MM.1S (cell line): ENCODE data around the gene FUT4.

Experiments used
- DNase-seq: peaks from one replicate; pipeline ENCODE4 v3.0.0-alpha.2; 2015
- H2AFZ ChIP-seq: fragments of 300-600 bp; sonication (generic); 2 replicates; pipeline ENCODE4 v1.6.0; 2016; ENCODE audit warnings: antibody characterized with exemption, low read length
- H3F3A ChIP-seq: fragments of 300-600 bp; sonication (generic); 2 replicates; pipeline ENCODE4 v1.6.1; 2016; ENCODE audit warnings: mild to moderate bottlenecking, antibody characterized with exemption, low read length, moderate library complexity, mixed read lengths; ENCODE audit not compliant: insufficient read depth
- H3K27ac ChIP-seq: fragments of 300-600 bp; sonication (generic); 2 replicates; pipeline ENCODE4 v1.5.1; 2016; ENCODE audit warnings: mild to moderate bottlenecking, low read length
- H3K27me3 ChIP-seq: fragments of 300-600 bp; sonication (generic); replicated peaks from 2 replicates; pipeline ENCODE4 v1.6.0; 2016; ENCODE audit warnings: low read length; ENCODE audit not compliant: insufficient read depth
- H3K36me3 ChIP-seq: fragments of 300-600 bp; sonication (generic); replicated peaks from 2 replicates; pipeline ENCODE4 v1.6.1; 2016; ENCODE audit warnings: mild to moderate bottlenecking, low read length, mixed read lengths; ENCODE audit not compliant: insufficient read depth
- H3K4me1 ChIP-seq: fragments of 300-600 bp; sonication (generic); 2 replicates; pipeline ENCODE4 v1.6.1; 2016; ENCODE audit warnings: low read length, mixed read lengths
- H3K4me2 ChIP-seq: fragments of 300-600 bp; sonication (generic); 2 replicates; pipeline ENCODE4 v1.6.0; 2016; ENCODE audit warnings: low read depth, low read length
- H3K4me3 ChIP-seq: fragments of 300-600 bp; sonication (generic); 2 replicates; pipeline ENCODE4 v1.5.1; 2016; ENCODE audit warnings: low read length, mixed read lengths
- H3K79me2 ChIP-seq: fragments of 300-600 bp; sonication (generic); 2 replicates; pipeline ENCODE4 v1.6.1; 2016; ENCODE audit warnings: mixed run types, low read length, mixed read lengths
- H3K9ac ChIP-seq: fragments of 300-600 bp; sonication (generic); 2 replicates; pipeline ENCODE4 v1.6.1; 2016; ENCODE audit warnings: low read length, mixed read lengths
- H3K9me2 ChIP-seq: fragments of 300-600 bp; sonication (generic); replicated peaks from 2 replicates; pipeline ENCODE4 v1.6.1; 2016; ENCODE audit warnings: mild to moderate bottlenecking, low read length, mixed read lengths; ENCODE audit not compliant: insufficient read depth
- H3K9me3 ChIP-seq: fragments of 300-600 bp; sonication (generic); replicated peaks from 2 replicates; pipeline ENCODE4 v1.6.1; 2016; ENCODE audit warnings: mild to moderate bottlenecking, low read length, mixed read lengths; ENCODE audit not compliant: insufficient read depth
- H4K20me1 ChIP-seq: fragments of 300-600 bp; sonication (generic); 2 replicates; pipeline ENCODE4 v1.6.1; 2016; ENCODE audit warnings: mild to moderate bottlenecking, low read length, moderate library complexity, mixed read lengths; ENCODE audit not compliant: insufficient read depth
- CTCF ChIP-seq: fragments of 300-600 bp; sonication (generic); IDR thresholded peaks from 2 replicates; pipeline ENCODE4 v1.5.1; 2016; ENCODE audit warnings: antibody characterized with exemption, low read length, mixed read lengths
- EZH2 ChIP-seq: fragments of 300-600 bp; sonication (generic); optimal IDR thresholded peaks from 2 replicates; pipeline ENCODE3; 2017; ENCODE audit warnings: low read depth, mild to moderate bottlenecking, antibody characterized with exemption, low read length, mixed read lengths
- EZH2phosphoT487 ChIP-seq: fragments of 300-600 bp; sonication (generic); IDR thresholded peaks from 2 replicates; pipeline ENCODE4 v1.6.1; 2018; ENCODE audit warnings: antibody characterized with exemption, low read length

FUT4 gene

GRCh38 chr11:94574193-94574961, 30.7 kb downstream of the FUT4 start:
- no peaks in the 10 kb centered on the region for H3F3A ChIP-seq
- no peak overlapping the region for H3K27ac ChIP-seq
- DNase-seq, result no peak
- H3K9me2 ChIP-seq, result no peaks in the 10 kb centered on the region
- no peaks in the 10 kb centered on the region for H3K4me1 ChIP-seq
- no peak overlapping the region for H3K4me3 ChIP-seq
- no peak overlapping the region for H2AFZ ChIP-seq
- H3K79me2 ChIP-seq, result no peaks in the 10 kb centered on the region
- no peaks in the 10 kb centered on the region for H3K9me3 ChIP-seq
- TF ChIP-seq CTCF, result no peak
- TF ChIP-seq EZH2, result no peak
- TF ChIP-seq EZH2phosphoT487, result no peak
- no peak overlapping the region for H3K9ac ChIP-seq
- H3K36me3 ChIP-seq, result no peaks in the 10 kb centered on the region
- H4K20me1 ChIP-seq, result no peaks in the 10 kb centered on the region
- H3K4me2 ChIP-seq, result no peak overlapping the region
- no peaks in the 10 kb centered on the region for H3K27me3 ChIP-seq

GRCh38 chr11:94576306-94576705, 32.6 kb downstream of the FUT4 start:
- no peak for DNase-seq
- H3K4me3 ChIP-seq, result no peak overlapping the region
- H3K9me2 ChIP-seq, result no peaks in the 10 kb centered on the region
- H3K79me2 ChIP-seq, result no peaks in the 10 kb centered on the region
- no peak overlapping the region for H3K27ac ChIP-seq
- no peak overlapping the region for H3K9ac ChIP-seq
- H3K36me3 ChIP-seq, result no peaks in the 10 kb centered on the region
- no peaks in the 10 kb centered on the region for H3K27me3 ChIP-seq
- no peaks in the 10 kb centered on the region for H3F3A ChIP-seq
- H3K4me1 ChIP-seq, result no peaks in the 10 kb centered on the region
- no peaks in the 10 kb centered on the region for H3K9me3 ChIP-seq
- no peak overlapping the region for H2AFZ ChIP-seq
- no peak overlapping the region for H3K4me2 ChIP-seq
- no peaks in the 10 kb centered on the region for H4K20me1 ChIP-seq
- TF ChIP-seq EZH2phosphoT487 (no peak), CTCF (no peak), EZH2 (no peak)

- Histone ChIP-seq H3K27ac (no peak overlapping the region), H3K9me2 (no peaks in the 10 kb centered on the region), H3K4me1 (no peaks in the 10 kb centered on the region), H3K4me2 (no peak overlapping the region), H3F3A (no peaks in the 10 kb centered on the region), H2AFZ (no peak overlapping the region), H4K20me1 (no peaks in the 10 kb centered on the region), H3K9ac (no peak overlapping the region), H3K79me2 (no peaks in the 10 kb centered on the region), H3K4me3 (no peak overlapping the region), H3K9me3 (no peaks in the 10 kb centered on the region), H3K36me3 (no peaks in the 10 kb centered on the region), H3K27me3 (no peaks in the 10 kb centered on the region)
- no peak for DNase-seq
- TF ChIP-seq EZH2phosphoT487, result no peak
- TF ChIP-seq EZH2, result no peak
- TF ChIP-seq CTCF, result no peak
Measured at GRCh38 chr11:94577841-94578240, 34.1 kb downstream of the FUT4 start.
